ENCODE measurements around the gene FGF14.

FGF14 gene

DNA sequence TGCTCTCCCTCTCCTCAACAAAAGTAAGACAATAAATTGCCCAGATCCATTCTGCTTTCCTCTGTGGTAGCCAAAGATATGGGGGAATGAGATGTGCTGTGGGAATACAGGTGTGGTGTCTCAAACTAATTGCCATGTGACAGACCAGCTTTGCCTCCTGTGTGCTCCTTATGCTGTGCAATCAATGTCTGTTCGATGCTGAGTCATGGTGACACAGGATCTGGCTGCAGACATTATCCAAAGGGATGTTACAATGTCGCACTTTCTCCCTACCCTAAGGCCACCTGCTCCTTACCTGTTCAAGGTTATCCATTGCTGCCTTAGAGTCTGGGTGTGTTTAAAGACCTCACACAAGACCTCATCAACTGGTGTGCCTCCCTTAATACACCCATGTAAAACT, 32.5 kb downstream of the FGF14 start:
- Histone ChIP-seq H3K4me3 (ENCODE audit: low read depth, low read length) (no peak overlapping the region), H3K4me1 (ENCODE audit: control insufficient read depth, insufficient read depth, low read length) (no peaks in the 10 kb centered on the region), H3K36me3 (ENCODE audit: control insufficient read depth in 2 of 2, insufficient read depth in 1 of 2, low read length in 2 of 2) (no peaks in the 10 kb centered on the region), H3K9me3 (ENCODE audit: control insufficient read depth, insufficient read depth, low read depth, low read length) (no peaks in the 10 kb centered on the region), H3K27ac (ENCODE audit: extremely low read depth, low read depth, low read length) (no peak overlapping the region)
- TF ChIP-seq, protein P1, sequence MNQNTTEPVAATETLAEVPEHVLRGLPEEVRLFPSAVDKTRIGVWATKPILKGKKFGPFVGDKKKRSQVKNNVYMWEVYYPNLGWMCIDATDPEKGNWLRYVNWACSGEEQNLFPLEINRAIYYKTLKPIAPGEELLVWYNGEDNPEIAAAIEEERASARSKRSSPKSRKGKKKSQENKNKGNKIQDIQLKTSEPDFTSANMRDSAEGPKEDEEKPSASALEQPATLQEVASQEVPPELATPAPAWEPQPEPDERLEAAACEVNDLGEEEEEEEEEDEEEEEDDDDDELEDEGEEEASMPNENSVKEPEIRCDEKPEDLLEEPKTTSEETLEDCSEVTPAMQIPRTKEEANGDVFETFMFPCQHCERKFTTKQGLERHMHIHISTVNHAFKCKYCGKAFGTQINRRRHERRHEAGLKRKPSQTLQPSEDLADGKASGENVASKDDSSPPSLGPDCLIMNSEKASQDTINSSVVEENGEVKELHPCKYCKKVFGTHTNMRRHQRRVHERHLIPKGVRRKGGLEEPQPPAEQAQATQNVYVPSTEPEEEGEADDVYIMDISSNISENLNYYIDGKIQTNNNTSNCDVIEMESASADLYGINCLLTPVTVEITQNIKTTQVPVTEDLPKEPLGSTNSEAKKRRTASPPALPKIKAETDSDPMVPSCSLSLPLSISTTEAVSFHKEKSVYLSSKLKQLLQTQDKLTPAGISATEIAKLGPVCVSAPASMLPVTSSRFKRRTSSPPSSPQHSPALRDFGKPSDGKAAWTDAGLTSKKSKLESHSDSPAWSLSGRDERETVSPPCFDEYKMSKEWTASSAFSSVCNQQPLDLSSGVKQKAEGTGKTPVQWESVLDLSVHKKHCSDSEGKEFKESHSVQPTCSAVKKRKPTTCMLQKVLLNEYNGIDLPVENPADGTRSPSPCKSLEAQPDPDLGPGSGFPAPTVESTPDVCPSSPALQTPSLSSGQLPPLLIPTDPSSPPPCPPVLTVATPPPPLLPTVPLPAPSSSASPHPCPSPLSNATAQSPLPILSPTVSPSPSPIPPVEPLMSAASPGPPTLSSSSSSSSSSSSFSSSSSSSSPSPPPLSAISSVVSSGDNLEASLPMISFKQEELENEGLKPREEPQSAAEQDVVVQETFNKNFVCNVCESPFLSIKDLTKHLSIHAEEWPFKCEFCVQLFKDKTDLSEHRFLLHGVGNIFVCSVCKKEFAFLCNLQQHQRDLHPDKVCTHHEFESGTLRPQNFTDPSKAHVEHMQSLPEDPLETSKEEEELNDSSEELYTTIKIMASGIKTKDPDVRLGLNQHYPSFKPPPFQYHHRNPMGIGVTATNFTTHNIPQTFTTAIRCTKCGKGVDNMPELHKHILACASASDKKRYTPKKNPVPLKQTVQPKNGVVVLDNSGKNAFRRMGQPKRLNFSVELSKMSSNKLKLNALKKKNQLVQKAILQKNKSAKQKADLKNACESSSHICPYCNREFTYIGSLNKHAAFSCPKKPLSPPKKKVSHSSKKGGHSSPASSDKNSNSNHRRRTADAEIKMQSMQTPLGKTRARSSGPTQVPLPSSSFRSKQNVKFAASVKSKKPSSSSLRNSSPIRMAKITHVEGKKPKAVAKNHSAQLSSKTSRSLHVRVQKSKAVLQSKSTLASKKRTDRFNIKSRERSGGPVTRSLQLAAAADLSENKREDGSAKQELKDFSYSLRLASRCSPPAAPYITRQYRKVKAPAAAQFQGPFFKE (tag by site-specific recombination; IDR thresholded peaks at IDR 0.05; ENCODE audit: borderline replicate concordance): no peak
- TF ChIP-seq BCL11B (tag by site-specific recombination; IDR thresholded peaks at IDR 0.05; ENCODE audit: low read depth): no peak
- no peak for TF ChIP-seq ZNF585B (tag by site-specific recombination; IDR thresholded peaks at IDR 0.05)
- TF ChIP-seq ZNF133 (tag by site-specific recombination; IDR thresholded peaks at IDR 0.05): no peak
- TF ChIP-seq ZNF600 (tag by site-specific recombination; IDR thresholded peaks at IDR 0.05): no peak
- no peak for TF ChIP-seq ZNF658 (tag by site-specific recombination; IDR thresholded peaks at IDR 0.05)
- TF ChIP-seq ZNF23 (tag by site-specific recombination; IDR thresholded peaks at IDR 0.05; ENCODE audit: borderline replicate concordance): no peak
- TF ChIP-seq ZBTB17 (tag by site-specific recombination; IDR thresholded peaks at IDR 0.05): no peak
- TF ChIP-seq ZBTB20 (tag by site-specific recombination; IDR thresholded peaks at IDR 0.05): no peak
- TF ChIP-seq ZNF174 (tag by site-specific recombination; IDR thresholded peaks at IDR 0.05): no peak
- TF ChIP-seq, protein P2, sequence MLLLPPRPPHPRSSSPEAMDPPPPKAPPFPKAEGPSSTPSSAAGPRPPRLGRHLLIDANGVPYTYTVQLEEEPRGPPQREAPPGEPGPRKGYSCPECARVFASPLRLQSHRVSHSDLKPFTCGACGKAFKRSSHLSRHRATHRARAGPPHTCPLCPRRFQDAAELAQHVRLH (tag by site-specific recombination; IDR thresholded peaks at IDR 0.05): no peak
- TF ChIP-seq ZNF140 (tag by site-specific recombination; IDR thresholded peaks at IDR 0.05): no peak
- TF ChIP-seq YY2 (tag by site-specific recombination; IDR thresholded peaks at IDR 0.05): no peak
- CTCF ChIA-PET: no interaction called here
- POLR2A ChIA-PET: no interaction called here

DNA sequence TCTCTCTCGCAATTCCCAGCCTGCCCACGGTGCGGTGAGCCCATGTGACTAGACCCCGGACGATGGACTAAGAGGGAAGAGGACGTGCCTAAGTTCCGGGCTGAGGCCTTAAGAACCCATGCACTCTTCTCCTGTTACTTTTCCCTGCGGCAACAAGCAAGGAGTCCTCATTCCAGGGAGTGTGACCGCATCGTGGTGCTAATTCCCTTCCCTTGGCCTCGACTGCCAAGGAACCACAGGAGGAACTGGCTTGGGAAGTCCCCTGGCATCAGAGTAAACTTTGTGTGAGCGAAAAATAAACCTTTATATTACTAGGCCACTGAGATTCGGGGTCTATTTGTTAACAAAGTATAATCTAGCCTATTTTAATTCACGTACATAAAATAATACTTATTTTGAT, 34.0 kb downstream of the FGF14 start:
- ChIA-PET POLR2A (no interaction called here), CTCF (interaction anchor here (1.1 kb wide), 1 partner anchor 226 kb away, joined by 4 read pairs; no protein-coding TSS in a partner anchor)
- no peaks in the 10 kb centered on the region for H3K9me3 ChIP-seq (ENCODE audit: control insufficient read depth, insufficient read depth, low read depth, low read length)
- no peaks in the 10 kb centered on the region for H3K4me1 ChIP-seq (ENCODE audit: control insufficient read depth, insufficient read depth, low read length)
- H3K4me3 ChIP-seq (ENCODE audit: low read depth, low read length): no peak overlapping the region
- no peak overlapping the region for H3K27ac ChIP-seq (ENCODE audit: extremely low read depth, low read depth, low read length)
- no peaks in the 10 kb centered on the region for H3K36me3 ChIP-seq (ENCODE audit: control insufficient read depth in 2 of 2, insufficient read depth in 1 of 2, low read length in 2 of 2)
- TF ChIP-seq ZNF596 (tag by site-specific recombination; IDR thresholded peaks at IDR 0.05) (no peak), ZNF785 (tag by site-specific recombination; IDR thresholded peaks at IDR 0.05) (no peak), ZNF292 (tag by site-specific recombination; IDR thresholded peaks at IDR 0.05; ENCODE audit: borderline replicate concordance, low read depth) (no peak), ZNF48 (tag by site-specific recombination; IDR thresholded peaks at IDR 0.05) (no peak), ZNF707 (tag by site-specific recombination; IDR thresholded peaks at IDR 0.05) (no peak), EGR2 (tag by site-specific recombination; IDR thresholded peaks at IDR 0.05; ENCODE audit: low read depth) (no peak), RBAK (tag by site-specific recombination; IDR thresholded peaks at IDR 0.05) (no peak)
- TF ChIP-seq, protein P3, sequence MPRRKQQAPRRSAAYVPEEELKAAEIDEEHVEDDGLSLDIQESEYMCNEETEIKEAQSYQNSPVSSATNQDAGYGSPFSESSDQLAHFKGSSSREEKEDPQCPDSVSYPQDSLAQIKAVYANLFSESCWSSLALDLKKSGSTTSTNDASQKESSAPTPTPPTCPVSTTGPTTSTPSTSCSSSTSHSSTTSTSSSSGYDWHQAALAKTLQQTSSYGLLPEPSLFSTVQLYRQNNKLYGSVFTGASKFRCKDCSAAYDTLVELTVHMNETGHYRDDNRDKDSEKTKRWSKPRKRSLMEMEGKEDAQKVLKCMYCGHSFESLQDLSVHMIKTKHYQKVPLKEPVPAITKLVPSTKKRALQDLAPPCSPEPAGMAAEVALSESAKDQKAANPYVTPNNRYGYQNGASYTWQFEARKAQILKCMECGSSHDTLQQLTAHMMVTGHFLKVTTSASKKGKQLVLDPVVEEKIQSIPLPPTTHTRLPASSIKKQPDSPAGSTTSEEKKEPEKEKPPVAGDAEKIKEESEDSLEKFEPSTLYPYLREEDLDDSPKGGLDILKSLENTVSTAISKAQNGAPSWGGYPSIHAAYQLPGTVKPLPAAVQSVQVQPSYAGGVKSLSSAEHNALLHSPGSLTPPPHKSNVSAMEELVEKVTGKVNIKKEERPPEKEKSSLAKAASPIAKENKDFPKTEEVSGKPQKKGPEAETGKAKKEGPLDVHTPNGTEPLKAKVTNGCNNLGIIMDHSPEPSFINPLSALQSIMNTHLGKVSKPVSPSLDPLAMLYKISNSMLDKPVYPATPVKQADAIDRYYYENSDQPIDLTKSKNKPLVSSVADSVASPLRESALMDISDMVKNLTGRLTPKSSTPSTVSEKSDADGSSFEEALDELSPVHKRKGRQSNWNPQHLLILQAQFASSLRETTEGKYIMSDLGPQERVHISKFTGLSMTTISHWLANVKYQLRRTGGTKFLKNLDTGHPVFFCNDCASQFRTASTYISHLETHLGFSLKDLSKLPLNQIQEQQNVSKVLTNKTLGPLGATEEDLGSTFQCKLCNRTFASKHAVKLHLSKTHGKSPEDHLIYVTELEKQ (tag by site-specific recombination; IDR thresholded peaks at IDR 0.05; ENCODE audit: borderline replicate concordance): no peak
- TF ChIP-seq, protein P4, sequence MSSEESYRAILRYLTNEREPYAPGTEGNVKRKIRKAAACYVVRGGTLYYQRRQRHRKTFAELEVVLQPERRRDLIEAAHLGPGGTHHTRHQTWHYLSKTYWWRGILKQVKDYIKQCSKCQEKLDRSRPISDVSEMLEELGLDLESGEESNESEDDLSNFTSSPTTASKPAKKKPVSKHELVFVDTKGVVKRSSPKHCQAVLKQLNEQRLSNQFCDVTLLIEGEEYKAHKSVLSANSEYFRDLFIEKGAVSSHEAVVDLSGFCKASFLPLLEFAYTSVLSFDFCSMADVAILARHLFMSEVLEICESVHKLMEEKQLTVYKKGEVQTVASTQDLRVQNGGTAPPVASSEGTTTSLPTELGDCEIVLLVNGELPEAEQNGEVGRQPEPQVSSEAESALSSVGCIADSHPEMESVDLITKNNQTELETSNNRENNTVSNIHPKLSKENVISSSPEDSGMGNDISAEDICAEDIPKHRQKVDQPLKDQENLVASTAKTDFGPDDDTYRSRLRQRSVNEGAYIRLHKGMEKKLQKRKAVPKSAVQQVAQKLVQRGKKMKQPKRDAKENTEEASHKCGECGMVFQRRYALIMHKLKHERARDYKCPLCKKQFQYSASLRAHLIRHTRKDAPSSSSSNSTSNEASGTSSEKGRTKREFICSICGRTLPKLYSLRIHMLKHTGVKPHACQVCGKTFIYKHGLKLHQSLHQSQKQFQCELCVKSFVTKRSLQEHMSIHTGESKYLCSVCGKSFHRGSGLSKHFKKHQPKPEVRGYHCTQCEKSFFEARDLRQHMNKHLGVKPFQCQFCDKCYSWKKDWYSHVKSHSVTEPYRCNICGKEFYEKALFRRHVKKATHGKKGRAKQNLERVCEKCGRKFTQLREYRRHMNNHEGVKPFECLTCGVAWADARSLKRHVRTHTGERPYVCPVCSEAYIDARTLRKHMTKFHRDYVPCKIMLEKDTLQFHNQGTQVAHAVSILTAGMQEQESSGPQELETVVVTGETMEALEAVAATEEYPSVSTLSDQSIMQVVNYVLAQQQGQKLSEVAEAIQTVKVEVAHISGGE (tag by site-specific recombination; conservative IDR thresholded peaks at IDR 0.05; ENCODE audit: low read depth): no peak
